H1 (cell line): Measurements from ENCODE around the gene ATP2B3. TPM values are rescaled to one million over a fixed set of nuclear protein-coding genes. Genes with fewer than 3 reads are reported as not detected.

Experiments
- CTCF ChIA-PET: fragments of 300-600 bp; sonication (Branson Sonifier 250); formaldehyde crosslinking; loops from one replicate; lab custom pipeline; 2021; ENCODE audit not compliant: partially characterized antibody; lab: Charles Lee
- POLR2A ChIA-PET: fragments of 300-600 bp; sonication (Branson Sonifier 250); formaldehyde crosslinking; loops from one replicate; lab custom pipeline; 2021; ENCODE audit warnings: inconsistent platforms; ENCODE audit not compliant: partially characterized antibody; lab: Charles Lee
- DNase-seq, 2 experiments: peaks; one replicate each; pipeline versions ENCODE4 v3.0.0 to v3.0.0-alpha.2; 2010 to 2022; ENCODE audit warnings: low spot score in 2 of 2, low read depth in 1 of 2, mixed read lengths in 1 of 2
- FAIRE-seq: peaks from 2 replicates; lab custom pipeline; 2011; peaks lifted over from hg19 to GRCh38; lab: Jason Lieb, UNC
- H2AFZ ChIP-seq: 2 replicates; pipeline ENCODE4 v1.8.1; 2012; ENCODE audit warnings: low read length, inconsistent platforms
- H2AK5ac ChIP-seq: 2 replicates; pipeline ENCODE4 v1.6.1; 2013; ENCODE audit warnings: low read depth, low read length
- H2BK120ac ChIP-seq: replicated peaks from 2 replicates; pipeline ENCODE3; 2013; ENCODE audit warnings: low read depth, low read length, inconsistent platforms
- H2BK12ac ChIP-seq: 2 replicates; pipeline ENCODE4 v1.6.1; 2013; ENCODE audit warnings: low read depth, low read length
- H2BK15ac ChIP-seq: 2 replicates; pipeline ENCODE4 v1.6.1; 2013; ENCODE audit warnings: low read length
- H2BK20ac ChIP-seq: 2 replicates; pipeline ENCODE4 v1.6.1; 2013; ENCODE audit warnings: low read length
- H2BK5ac ChIP-seq: 2 replicates; pipeline ENCODE4 v1.6.1; 2013; ENCODE audit warnings: low read depth, low read length
- H3K14ac ChIP-seq: 2 replicates; pipeline ENCODE4 v1.6.1; 2013; ENCODE audit warnings: inconsistent platforms; ENCODE audit not compliant: insufficient read length
- H3K18ac ChIP-seq: 2 replicates; pipeline ENCODE4 v1.6.1; 2013; ENCODE audit warnings: low read length; ENCODE audit errors: extremely low read depth
- H3K23ac ChIP-seq: 2 replicates; pipeline ENCODE4 v1.6.1; 2013; ENCODE audit warnings: inconsistent platforms; ENCODE audit not compliant: insufficient read length
- H3K23me2 ChIP-seq: 2 replicates; pipeline ENCODE4 v1.6.1; 2013; ENCODE audit warnings: low read depth, low read length
- H3K27ac ChIP-seq: 2 replicates; pipeline ENCODE4 v1.6.1; 2011; ENCODE audit warnings: low read depth, low read length, inconsistent platforms
- H3K27me3 ChIP-seq, 4 experiments: replicated peaks in 1 of 4; 1 replicate in 1 of 4; 2 replicates in 3 of 4; pipeline versions ENCODE4 v1.6.1 to v1.8.1; 2011 to 2013; ENCODE audit warnings: low read length in 3 of 4, mild to moderate bottlenecking in 3 of 4, inconsistent platforms in 2 of 4, mixed read lengths in 2 of 4, moderate library complexity in 1 of 4; ENCODE audit not compliant: control insufficient read depth in 3 of 4, insufficient read depth in 3 of 4; ENCODE audit errors: extremely low read depth in 1 of 4
- H3K36me3 ChIP-seq, 4 experiments: 2 replicates each; pipeline versions ENCODE4 v1.6.1 to v1.8.1; 2011 to 2013; ENCODE audit warnings: mild to moderate bottlenecking in 4 of 4, low read length in 3 of 4, moderate library complexity in 2 of 4, control low read depth in 1 of 4, inconsistent platforms in 1 of 4; ENCODE audit not compliant: insufficient read depth in 4 of 4, control insufficient read depth in 2 of 4
- H3K4ac ChIP-seq: replicated peaks from 2 replicates; pipeline ENCODE3; 2013; ENCODE audit warnings: low read length, low read depth, mixed read lengths, inconsistent platforms; ENCODE audit not compliant: insufficient read length
- H3K4me1 ChIP-seq, 4 experiments: replicated peaks in 1 of 4; 1 replicate in 1 of 4; 2 replicates in 3 of 4; pipeline versions ENCODE4 v1.6.1 to v1.8.1; 2011 to 2013; ENCODE audit warnings: low read length in 3 of 4, inconsistent platforms in 2 of 4, mixed read lengths in 1 of 4; ENCODE audit not compliant: insufficient read depth in 4 of 4, control insufficient read depth in 3 of 4
- H3K4me2 ChIP-seq, 2 experiments: 2 replicates each; pipeline versions ENCODE4 v1.6.1 to v1.8.1; 2011 to 2013; ENCODE audit warnings: low read depth in 2 of 2, low read length in 2 of 2, control low read depth in 1 of 2, inconsistent platforms in 1 of 2, mild to moderate bottlenecking in 1 of 2; ENCODE audit not compliant: insufficient read depth in 1 of 2
- H3K4me3 ChIP-seq, 4 experiments: fragments of 200-600, 300-600 bp in 1 of 4; sonication (generic), shearing (Covaris generic), sonication (Bioruptor Twin) in 1 of 4; 2 replicates each; pipeline versions ENCODE4 v1.5.1 to v1.8.1; 2011 to 2016; ENCODE audit warnings: low read length in 4 of 4, low read depth in 3 of 4, control low read depth in 2 of 4, inconsistent platforms in 2 of 4, mild to moderate bottlenecking in 2 of 4, mixed read lengths in 1 of 4, moderate library complexity in 1 of 4; ENCODE audit not compliant: insufficient read depth in 2 of 4; ENCODE audit errors: extremely low read depth in 1 of 4
- H3K56ac ChIP-seq: replicated peaks from 2 replicates; pipeline ENCODE3; 2013; ENCODE audit warnings: low read depth, mild to moderate bottlenecking, mixed read lengths, low read length, inconsistent platforms; ENCODE audit not compliant: insufficient read length
- H3K79me1 ChIP-seq: 2 replicates; pipeline ENCODE4 v1.6.1; 2013; ENCODE audit warnings: low read depth, low read length, control low read depth
- H3K79me2 ChIP-seq, 2 experiments: 2 replicates each; pipeline versions ENCODE4 v1.6.1 to v1.8.1; 2012 to 2013; ENCODE audit warnings: low read length in 2 of 2, mild to moderate bottlenecking in 2 of 2, inconsistent platforms in 1 of 2; ENCODE audit not compliant: insufficient read depth in 2 of 2, control insufficient read depth in 1 of 2
- H3K9ac ChIP-seq, 4 experiments: replicated peaks in 1 of 4; 1 replicate in 1 of 4; 2 replicates in 3 of 4; pipeline versions ENCODE4 v1.6.1 to v1.8.1; 2011 to 2013; ENCODE audit warnings: low read depth in 3 of 4, low read length in 3 of 4, control low read depth in 2 of 4, mild to moderate bottlenecking in 2 of 4, moderate library complexity in 2 of 4, inconsistent platforms in 1 of 4; ENCODE audit errors: extremely low read depth in 1 of 4
- H3K9me3 ChIP-seq, 2 experiments: 2 replicates each; pipeline versions ENCODE4 v1.6.1 to v1.8.1; 2012 to 2013; ENCODE audit warnings: mild to moderate bottlenecking in 2 of 2, moderate library complexity in 2 of 2, control low read depth in 1 of 2, inconsistent platforms in 1 of 2, low read depth in 1 of 2, low read length in 1 of 2, mixed read lengths in 1 of 2; ENCODE audit not compliant: insufficient read depth in 2 of 2
- H4K20me1 ChIP-seq, 2 experiments: replicated peaks in 1 of 2; 2 replicates each; pipeline versions ENCODE3 to v1.8.1; 2011 to 2013; ENCODE audit warnings: inconsistent platforms in 2 of 2, low read length in 2 of 2, mild to moderate bottlenecking in 1 of 2; ENCODE audit not compliant: insufficient read depth in 2 of 2, control insufficient read depth in 1 of 2
- H4K5ac ChIP-seq: 2 replicates; pipeline ENCODE4 v1.6.1; 2013; ENCODE audit warnings: low read length, low read depth, mixed read lengths, inconsistent platforms; ENCODE audit not compliant: insufficient read length
- H4K8ac ChIP-seq: 2 replicates; pipeline ENCODE4 v1.8.0; 2013; ENCODE audit warnings: mild to moderate bottlenecking, moderate library complexity, low read length, inconsistent platforms; ENCODE audit not compliant: insufficient read depth; ENCODE audit errors: extremely low read depth
- H4K91ac ChIP-seq: replicated peaks from 2 replicates; pipeline ENCODE3; 2013; ENCODE audit warnings: low read length, mixed read lengths, inconsistent platforms; ENCODE audit not compliant: insufficient read length
- HDAC2 ChIP-seq, 2 experiments: fragments of 300-600 bp in 1 of 2; sonication (generic) in 1 of 2; IDR thresholded peaks; 2 replicates each; pipeline ENCODE4 v1.6.1; 2011 to 2012; ENCODE audit warnings: low read depth in 2 of 2, low read length in 2 of 2, mild to moderate bottlenecking in 2 of 2, moderate library complexity in 2 of 2, borderline replicate concordance in 1 of 2, inconsistent platforms in 1 of 2
- JUN ChIP-seq: IDR thresholded peaks from 2 replicates; pipeline ENCODE4 v1.6.1; 2011; ENCODE audit warnings: low read depth, mild to moderate bottlenecking, improper control_type of control experiment, low read length
- NRF1 ChIP-seq: IDR thresholded peaks from 2 replicates; pipeline ENCODE4 v1.6.1; 2011; ENCODE audit warnings: mild to moderate bottlenecking, low read depth, low read length, improper control_type of control experiment
- SP1 ChIP-seq: IDR thresholded peaks from 2 replicates; pipeline ENCODE4 v1.6.1; 2011; ENCODE audit warnings: low read depth, low read length
- WGBS, 2 experiments: shearing (Covaris generic) in 1 of 2; methylation state at CpG; one replicate each; pipeline versions ENCODE4 v1.1.6 to v1.1.7; 2013 to 2015; ENCODE audit warnings: low lambda C conversion rate in 2 of 2, mixed read lengths in 2 of 2, inconsistent platforms in 1 of 2, low coverage in 1 of 2, missing lambda C conversion rate in 1 of 2; ENCODE audit not compliant: insufficient replicate concordance in 2 of 2, insufficient coverage in 1 of 2, insufficient read length in 1 of 2; ENCODE audit errors: extremely low coverage in 1 of 2, missing lambda C conversion rate in 1 of 2; 5-methylcytosine and 5-hydroxymethylcytosine counted together
- polyA plus RNA-seq, 7 experiments: library from polyadenylated mRNA; depleted of rRNA in 3 of 7; stranded (reverse) in 5 of 7; unstranded in 2 of 7; fragments of >200 nt in 5 of 7; fragments of 200-250 nt in 2 of 7; gene quantifications; 1 replicate in 5 of 7; 2 replicates in 1 of 7; 4 replicates in 1 of 7; pipeline versions ENCODE4 v1.2.1 to v1.2.3, GENCODE V29; 2011 to 2013; ENCODE audit warnings: missing spikeins in 2 of 7, mixed read lengths in 2 of 7
- total RNA-seq: library from RNA; stranded (reverse); fragmentation: NEBNext Ultra II Directional; extraction: Animal tissue kit (Norgen Biotek cat#: 25700); gene quantifications from 2 replicates; pipeline ENCODE4 v1.2.1, GENCODE V29; 2021

Gene ATP2B3
- total and polyA plus RNA-seq, 2 of the 8 experiments (the other 6 are each of a cell fraction or from before 2014, with no cell fraction given): 0.14 to 0.19 TPM

GRCh38 chrX:153569475-153569874, 52.0 kb downstream of the ATP2B3 start:
- Histone ChIP-seq H3K23ac (no peak overlapping the region), H4K20me1 (no peaks in the 10 kb centered on the region), H3K36me3 (no peaks in the 10 kb centered on the region), H2BK12ac (no peak overlapping the region), H3K4me1 (peaks cover 0 to 15% (median 5%) of the 10 kb centered on the region in 4 experiments; a peak in 5 of 7 replicates), H2AK5ac (no peak overlapping the region), H2AFZ (no peak overlapping the region), H3K23me2 (no peaks in the 10 kb centered on the region), H2BK15ac (no peak overlapping the region), H2BK120ac (no peak overlapping the region), H2BK20ac (no peak overlapping the region), H3K4ac (no peak overlapping the region), H3K56ac (no peak overlapping the region), H3K9ac (no peak overlapping the region), H3K4me2 (no peak overlapping the region), H3K27ac (no peak overlapping the region), H2BK5ac (no peak overlapping the region), H3K4me3 (no peak overlapping the region), H4K5ac (no peak overlapping the region), H4K8ac (no peak overlapping the region), H3K79me2 (no peaks in the 10 kb centered on the region), H3K79me1 (no peaks in the 10 kb centered on the region), H3K14ac (no peak overlapping the region), H3K18ac (no peak overlapping the region), H3K9me3 (no peaks in the 10 kb centered on the region), H3K27me3 (no peaks in the 10 kb centered on the region; a peak in 1 of 7 replicates), H4K91ac (no peak overlapping the region)
- WGBS, 2 experiments: 84% methylated on average over 11 of the region's 13 CpGs; no CpG with 5 or more reads in 1 of the 2 experiments
- ChIA-PET CTCF (interaction anchor here (0.9 to 3.5 kb wide), 8 partner anchors 9 to 99 kb away, joined by 3 to 25 read pairs (median 6); no protein-coding TSS in a partner anchor), POLR2A (interaction anchor here (0.9 kb wide), 1 partner anchor 126 kb away, joined by 3 read pairs; no protein-coding TSS in a partner anchor)
- no peak for TF ChIP-seq NRF1
- TF ChIP-seq JUN: no peak
- TF ChIP-seq HDAC2 (IDR thresholded peaks at IDR 0.05; ENCODE audit: borderline replicate concordance in 1 of 2, low read depth in 2 of 2, low read length in 2 of 2): no peak
- no peak for TF ChIP-seq SP1
- FAIRE-seq (no peak), DNase-seq (no peak)
